H1 (cell line): ENCODE results near the gene AMOT. TPM values are rescaled to one million over a fixed set of nuclear protein-coding genes. Genes with fewer than 3 reads are reported as not detected.

ENCODE experiments used
- CTCF ChIA-PET: fragments of 300-600 bp; sonication (Branson Sonifier 250); formaldehyde crosslinking; loops from one replicate; lab custom pipeline; 2021; ENCODE audit not compliant: partially characterized antibody; lab: Charles Lee
- POLR2A ChIA-PET: fragments of 300-600 bp; sonication (Branson Sonifier 250); formaldehyde crosslinking; loops from one replicate; lab custom pipeline; 2021; ENCODE audit warnings: inconsistent platforms; ENCODE audit not compliant: partially characterized antibody; lab: Charles Lee
- DNase-seq, 2 experiments: peaks; one replicate each; pipeline versions ENCODE4 v3.0.0 to v3.0.0-alpha.2; 2010 to 2022; ENCODE audit warnings: low spot score in 2 of 2, low read depth in 1 of 2, mixed read lengths in 1 of 2
- FAIRE-seq: peaks from 2 replicates; lab custom pipeline; 2011; peaks lifted over from hg19 to GRCh38; lab: Jason Lieb, UNC
- H2AFZ ChIP-seq: 2 replicates; pipeline ENCODE4 v1.8.1; 2012; ENCODE audit warnings: low read length, inconsistent platforms
- H2AK5ac ChIP-seq: 2 replicates; pipeline ENCODE4 v1.6.1; 2013; ENCODE audit warnings: low read depth, low read length
- H2BK120ac ChIP-seq: replicated peaks from 2 replicates; pipeline ENCODE3; 2013; ENCODE audit warnings: low read depth, low read length, inconsistent platforms
- H2BK12ac ChIP-seq: 2 replicates; pipeline ENCODE4 v1.6.1; 2013; ENCODE audit warnings: low read depth, low read length
- H2BK15ac ChIP-seq: 2 replicates; pipeline ENCODE4 v1.6.1; 2013; ENCODE audit warnings: low read length
- H2BK20ac ChIP-seq: 2 replicates; pipeline ENCODE4 v1.6.1; 2013; ENCODE audit warnings: low read length
- H2BK5ac ChIP-seq: 2 replicates; pipeline ENCODE4 v1.6.1; 2013; ENCODE audit warnings: low read depth, low read length
- H3K14ac ChIP-seq: 2 replicates; pipeline ENCODE4 v1.6.1; 2013; ENCODE audit warnings: inconsistent platforms; ENCODE audit not compliant: insufficient read length
- H3K18ac ChIP-seq: 2 replicates; pipeline ENCODE4 v1.6.1; 2013; ENCODE audit warnings: low read length; ENCODE audit errors: extremely low read depth
- H3K23ac ChIP-seq: 2 replicates; pipeline ENCODE4 v1.6.1; 2013; ENCODE audit warnings: inconsistent platforms; ENCODE audit not compliant: insufficient read length
- H3K23me2 ChIP-seq: 2 replicates; pipeline ENCODE4 v1.6.1; 2013; ENCODE audit warnings: low read depth, low read length
- H3K27ac ChIP-seq: 2 replicates; pipeline ENCODE4 v1.6.1; 2011; ENCODE audit warnings: low read depth, low read length, inconsistent platforms
- H3K27me3 ChIP-seq, 4 experiments: replicated peaks in 1 of 4; 1 replicate in 1 of 4; 2 replicates in 3 of 4; pipeline versions ENCODE4 v1.6.1 to v1.8.1; 2011 to 2013; ENCODE audit warnings: low read length in 3 of 4, mild to moderate bottlenecking in 3 of 4, inconsistent platforms in 2 of 4, mixed read lengths in 2 of 4, moderate library complexity in 1 of 4; ENCODE audit not compliant: control insufficient read depth in 3 of 4, insufficient read depth in 3 of 4; ENCODE audit errors: extremely low read depth in 1 of 4
- H3K36me3 ChIP-seq, 4 experiments: 2 replicates each; pipeline versions ENCODE4 v1.6.1 to v1.8.1; 2011 to 2013; ENCODE audit warnings: mild to moderate bottlenecking in 4 of 4, low read length in 3 of 4, moderate library complexity in 2 of 4, control low read depth in 1 of 4, inconsistent platforms in 1 of 4; ENCODE audit not compliant: insufficient read depth in 4 of 4, control insufficient read depth in 2 of 4
- H3K4ac ChIP-seq: replicated peaks from 2 replicates; pipeline ENCODE3; 2013; ENCODE audit warnings: low read length, low read depth, mixed read lengths, inconsistent platforms; ENCODE audit not compliant: insufficient read length
- H3K4me1 ChIP-seq, 4 experiments: replicated peaks in 1 of 4; 1 replicate in 1 of 4; 2 replicates in 3 of 4; pipeline versions ENCODE4 v1.6.1 to v1.8.1; 2011 to 2013; ENCODE audit warnings: low read length in 3 of 4, inconsistent platforms in 2 of 4, mixed read lengths in 1 of 4; ENCODE audit not compliant: insufficient read depth in 4 of 4, control insufficient read depth in 3 of 4
- H3K4me2 ChIP-seq, 2 experiments: 2 replicates each; pipeline versions ENCODE4 v1.6.1 to v1.8.1; 2011 to 2013; ENCODE audit warnings: low read depth in 2 of 2, low read length in 2 of 2, control low read depth in 1 of 2, inconsistent platforms in 1 of 2, mild to moderate bottlenecking in 1 of 2; ENCODE audit not compliant: insufficient read depth in 1 of 2
- H3K4me3 ChIP-seq, 4 experiments: fragments of 200-600, 300-600 bp in 1 of 4; sonication (generic), shearing (Covaris generic), sonication (Bioruptor Twin) in 1 of 4; 2 replicates each; pipeline versions ENCODE4 v1.5.1 to v1.8.1; 2011 to 2016; ENCODE audit warnings: low read length in 4 of 4, low read depth in 3 of 4, control low read depth in 2 of 4, inconsistent platforms in 2 of 4, mild to moderate bottlenecking in 2 of 4, mixed read lengths in 1 of 4, moderate library complexity in 1 of 4; ENCODE audit not compliant: insufficient read depth in 2 of 4; ENCODE audit errors: extremely low read depth in 1 of 4
- H3K56ac ChIP-seq: replicated peaks from 2 replicates; pipeline ENCODE3; 2013; ENCODE audit warnings: low read depth, mild to moderate bottlenecking, mixed read lengths, low read length, inconsistent platforms; ENCODE audit not compliant: insufficient read length
- H3K79me1 ChIP-seq: 2 replicates; pipeline ENCODE4 v1.6.1; 2013; ENCODE audit warnings: low read depth, low read length, control low read depth
- H3K79me2 ChIP-seq, 2 experiments: 2 replicates each; pipeline versions ENCODE4 v1.6.1 to v1.8.1; 2012 to 2013; ENCODE audit warnings: low read length in 2 of 2, mild to moderate bottlenecking in 2 of 2, inconsistent platforms in 1 of 2; ENCODE audit not compliant: insufficient read depth in 2 of 2, control insufficient read depth in 1 of 2
- H3K9ac ChIP-seq, 4 experiments: replicated peaks in 1 of 4; 1 replicate in 1 of 4; 2 replicates in 3 of 4; pipeline versions ENCODE4 v1.6.1 to v1.8.1; 2011 to 2013; ENCODE audit warnings: low read depth in 3 of 4, low read length in 3 of 4, control low read depth in 2 of 4, mild to moderate bottlenecking in 2 of 4, moderate library complexity in 2 of 4, inconsistent platforms in 1 of 4; ENCODE audit errors: extremely low read depth in 1 of 4
- H3K9me3 ChIP-seq, 2 experiments: 2 replicates each; pipeline versions ENCODE4 v1.6.1 to v1.8.1; 2012 to 2013; ENCODE audit warnings: mild to moderate bottlenecking in 2 of 2, moderate library complexity in 2 of 2, control low read depth in 1 of 2, inconsistent platforms in 1 of 2, low read depth in 1 of 2, low read length in 1 of 2, mixed read lengths in 1 of 2; ENCODE audit not compliant: insufficient read depth in 2 of 2
- H4K20me1 ChIP-seq, 2 experiments: replicated peaks in 1 of 2; 2 replicates each; pipeline versions ENCODE3 to v1.8.1; 2011 to 2013; ENCODE audit warnings: inconsistent platforms in 2 of 2, low read length in 2 of 2, mild to moderate bottlenecking in 1 of 2; ENCODE audit not compliant: insufficient read depth in 2 of 2, control insufficient read depth in 1 of 2
- H4K5ac ChIP-seq: 2 replicates; pipeline ENCODE4 v1.6.1; 2013; ENCODE audit warnings: low read length, low read depth, mixed read lengths, inconsistent platforms; ENCODE audit not compliant: insufficient read length
- H4K8ac ChIP-seq: 2 replicates; pipeline ENCODE4 v1.8.0; 2013; ENCODE audit warnings: mild to moderate bottlenecking, moderate library complexity, low read length, inconsistent platforms; ENCODE audit not compliant: insufficient read depth; ENCODE audit errors: extremely low read depth
- H4K91ac ChIP-seq: replicated peaks from 2 replicates; pipeline ENCODE3; 2013; ENCODE audit warnings: low read length, mixed read lengths, inconsistent platforms; ENCODE audit not compliant: insufficient read length
- ATF3 ChIP-seq: IDR thresholded peaks from 2 replicates; pipeline ENCODE4 v1.6.1; 2011; ENCODE audit warnings: low read depth, mild to moderate bottlenecking, low read length; ENCODE audit not compliant: insufficient read depth
- BACH1 ChIP-seq: IDR thresholded peaks from 2 replicates; pipeline ENCODE4 v1.6.1; 2012; ENCODE audit warnings: low read length, improper control_type of control experiment
- CHD2 ChIP-seq: IDR thresholded peaks from 2 replicates; pipeline ENCODE4 v1.6.1; 2012; ENCODE audit warnings: low read length, improper control_type of control experiment
- EZH2 ChIP-seq: fragments of 200-600 bp; sonication (generic); IDR thresholded peaks from 2 replicates; pipeline ENCODE4 v1.7.1; 2012; ENCODE audit warnings: low read depth, mild to moderate bottlenecking, moderate library complexity, low read length, inconsistent platforms; ENCODE audit not compliant: severe bottlenecking
- HDAC6 ChIP-seq: IDR thresholded peaks from one replicate; pipeline ENCODE4 v1.7.1; 2012; ENCODE audit warnings: low read depth, mild to moderate bottlenecking, inconsistent platforms, low read length, moderate library complexity
- KDM1A ChIP-seq: fragments of 200-600, 300-600 bp; sonication (generic); IDR thresholded peaks from 2 replicates; pipeline ENCODE4 v1.7.1; 2016; ENCODE audit warnings: mild to moderate bottlenecking, low read length, borderline replicate concordance
- KDM5A ChIP-seq: fragments of 200-600 bp; IDR thresholded peaks from 2 replicates; pipeline ENCODE4 v1.7.1; 2012; ENCODE audit warnings: mild to moderate bottlenecking, low read length, inconsistent platforms, mixed read lengths
- NANOG ChIP-seq: IDR thresholded peaks from 2 replicates; pipeline ENCODE4 v1.6.1; 2011; ENCODE audit warnings: low read length, low read depth, mild to moderate bottlenecking, inconsistent platforms; ENCODE audit not compliant: insufficient read depth, poor library complexity, severe bottlenecking
- RFX5 ChIP-seq: IDR thresholded peaks from 2 replicates; pipeline ENCODE4 v1.6.1; 2011; ENCODE audit warnings: low read depth, low read length, improper control_type of control experiment, borderline replicate concordance
- RNF2 ChIP-seq: fragments of 200-900, 300-1000 bp; sonication (generic); IDR thresholded peaks from 2 replicates; pipeline ENCODE4 v1.7.1; 2016; ENCODE audit warnings: borderline replicate concordance, low read depth, mild to moderate bottlenecking, antibody characterized with exemption, low read length; ENCODE audit not compliant: poor library complexity, severe bottlenecking; ENCODE audit errors: missing control alignments
- RXRA ChIP-seq: IDR thresholded peaks from 2 replicates; pipeline ENCODE4 v1.6.1; 2011; ENCODE audit warnings: low read depth, mild to moderate bottlenecking, low read length, moderate library complexity; ENCODE audit not compliant: insufficient read depth
- SIX5 ChIP-seq: IDR thresholded peaks from 2 replicates; pipeline ENCODE4 v1.6.1; 2011; ENCODE audit warnings: mild to moderate bottlenecking, low read depth, low read length
- TAF7 ChIP-seq: optimal IDR thresholded peaks from 2 replicates; pipeline ENCODE3; 2011; ENCODE audit warnings: low read depth, mild to moderate bottlenecking, inconsistent platforms, low read length, moderate library complexity, borderline replicate concordance
- WGBS, 2 experiments: shearing (Covaris generic) in 1 of 2; methylation state at CpG; one replicate each; pipeline versions ENCODE4 v1.1.6 to v1.1.7; 2013 to 2015; ENCODE audit warnings: low lambda C conversion rate in 2 of 2, mixed read lengths in 2 of 2, inconsistent platforms in 1 of 2, low coverage in 1 of 2, missing lambda C conversion rate in 1 of 2; ENCODE audit not compliant: insufficient replicate concordance in 2 of 2, insufficient coverage in 1 of 2, insufficient read length in 1 of 2; ENCODE audit errors: extremely low coverage in 1 of 2, missing lambda C conversion rate in 1 of 2; 5-methylcytosine and 5-hydroxymethylcytosine counted together
- polyA plus RNA-seq, 7 experiments: library from polyadenylated mRNA; depleted of rRNA in 3 of 7; stranded (reverse) in 5 of 7; unstranded in 2 of 7; fragments of >200 nt in 5 of 7; fragments of 200-250 nt in 2 of 7; gene quantifications; 1 replicate in 5 of 7; 2 replicates in 1 of 7; 4 replicates in 1 of 7; pipeline versions ENCODE4 v1.2.1 to v1.2.3, GENCODE V29; 2011 to 2013; ENCODE audit warnings: missing spikeins in 2 of 7, mixed read lengths in 2 of 7
- total RNA-seq: library from RNA; stranded (reverse); fragmentation: NEBNext Ultra II Directional; extraction: Animal tissue kit (Norgen Biotek cat#: 25700); gene quantifications from 2 replicates; pipeline ENCODE4 v1.2.1, GENCODE V29; 2021

Gene AMOT
- total and polyA plus RNA-seq, 2 of the 8 experiments (the other 6 are each of a cell fraction or from before 2014, with no cell fraction given): 2.3 to 7.1 TPM

- Histone ChIP-seq H3K4me1 (no peaks in the 10 kb centered on the region), H3K36me3 (no peaks in the 10 kb centered on the region), H3K27me3 (no peaks in the 10 kb centered on the region; a peak in 1 of 7 replicates), H3K18ac (no peak overlapping the region), H3K56ac (no peak overlapping the region), H4K8ac (no peak overlapping the region), H2AK5ac (no peak overlapping the region), H2BK120ac (no peak overlapping the region), H3K79me1 (no peaks in the 10 kb centered on the region), H4K20me1 (no peaks in the 10 kb centered on the region), H4K5ac (no peak overlapping the region), H2AFZ (no peak overlapping the region), H3K23me2 (no peaks in the 10 kb centered on the region), H3K9ac (no peak overlapping the region), H3K14ac (no peak overlapping the region), H3K79me2 (no peaks in the 10 kb centered on the region), H3K9me3 (no peaks in the 10 kb centered on the region), H3K27ac (no peak overlapping the region), H2BK5ac (no peak overlapping the region), H3K4me3 (no peak overlapping the region), H2BK20ac (no peak overlapping the region), H4K91ac (no peak overlapping the region), H2BK12ac (no peak overlapping the region), H3K4ac (no peak overlapping the region), H2BK15ac (no peak overlapping the region), H3K4me2 (no peak overlapping the region), H3K23ac (no peak overlapping the region)
- CTCF ChIA-PET: interaction anchor here (0.7 kb wide), 1 partner anchor 1469 kb away, joined by 3 read pairs; no protein-coding TSS in a partner anchor
- WGBS, 2 experiments: 84% methylated on average over 4 of the region's 4 CpGs; no CpG with 5 or more reads in 1 of the 2 experiments
- FAIRE-seq (peak; percentile 32), DNase-seq (no peak)
- no peak for TF ChIP-seq HDAC6
- TF ChIP-seq NANOG: no peak
- TF ChIP-seq SIX5: no peak
- no peak for TF ChIP-seq TAF7
- TF ChIP-seq RXRA: no peak
- TF ChIP-seq BACH1: no peak
- TF ChIP-seq RNF2: no peak
- TF ChIP-seq KDM5A: no peak
- TF ChIP-seq CHD2: no peak
- no peak for TF ChIP-seq RFX5
- no peak for TF ChIP-seq ATF3
- no peak for TF ChIP-seq KDM1A
- no peak for TF ChIP-seq EZH2
- POLR2A ChIA-PET: no interaction called here
These were observed 82.7 kb downstream of the AMOT start for GRCh38 chrX:112757946-112758345.
